Measurements from ENCODE around the gene ZBTB46. TPM values are rescaled to one million over a fixed set of nuclear protein-coding genes. Genes with fewer than 3 reads are reported as not detected.

ZBTB46 gene
- total RNA-seq, 2 donors from 2014 or later, result 9.3 to 9.9 TPM

GRCh38 chr20:63741676-63742380 is 89.2 kb downstream of the ZBTB46 start:
- Histone ChIP-seq H3K27me3 (replicated peaks; ENCODE audit: insufficient read depth) (no peaks in the 10 kb centered on the region), H3K4me1 (ENCODE audit: control insufficient read depth in 1 of 2, low read depth in 2 of 2) (peaks cover 17 to 30% of the 10 kb centered on the region in 2 donors), H3K36me3 (peaks cover 22% of the 10 kb centered on the region), H3K9me3 (no peaks in the 10 kb centered on the region), H3K4me3 (no peak overlapping the region), H3K27ac (peak overlapping the region; percentile 49 to 82)
- TF ChIP-seq, protein P1, sequence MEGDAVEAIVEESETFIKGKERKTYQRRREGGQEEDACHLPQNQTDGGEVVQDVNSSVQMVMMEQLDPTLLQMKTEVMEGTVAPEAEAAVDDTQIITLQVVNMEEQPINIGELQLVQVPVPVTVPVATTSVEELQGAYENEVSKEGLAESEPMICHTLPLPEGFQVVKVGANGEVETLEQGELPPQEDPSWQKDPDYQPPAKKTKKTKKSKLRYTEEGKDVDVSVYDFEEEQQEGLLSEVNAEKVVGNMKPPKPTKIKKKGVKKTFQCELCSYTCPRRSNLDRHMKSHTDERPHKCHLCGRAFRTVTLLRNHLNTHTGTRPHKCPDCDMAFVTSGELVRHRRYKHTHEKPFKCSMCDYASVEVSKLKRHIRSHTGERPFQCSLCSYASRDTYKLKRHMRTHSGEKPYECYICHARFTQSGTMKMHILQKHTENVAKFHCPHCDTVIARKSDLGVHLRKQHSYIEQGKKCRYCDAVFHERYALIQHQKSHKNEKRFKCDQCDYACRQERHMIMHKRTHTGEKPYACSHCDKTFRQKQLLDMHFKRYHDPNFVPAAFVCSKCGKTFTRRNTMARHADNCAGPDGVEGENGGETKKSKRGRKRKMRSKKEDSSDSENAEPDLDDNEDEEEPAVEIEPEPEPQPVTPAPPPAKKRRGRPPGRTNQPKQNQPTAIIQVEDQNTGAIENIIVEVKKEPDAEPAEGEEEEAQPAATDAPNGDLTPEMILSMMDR (IDR thresholded peaks at IDR 0.05), result no peak
- no peak for ATAC-seq (ENCODE audit: insufficient number of reproducible peaks, low FRiP score, low read depth)
- no peak for DNase-seq (ENCODE audit: low spot score)

DNA sequence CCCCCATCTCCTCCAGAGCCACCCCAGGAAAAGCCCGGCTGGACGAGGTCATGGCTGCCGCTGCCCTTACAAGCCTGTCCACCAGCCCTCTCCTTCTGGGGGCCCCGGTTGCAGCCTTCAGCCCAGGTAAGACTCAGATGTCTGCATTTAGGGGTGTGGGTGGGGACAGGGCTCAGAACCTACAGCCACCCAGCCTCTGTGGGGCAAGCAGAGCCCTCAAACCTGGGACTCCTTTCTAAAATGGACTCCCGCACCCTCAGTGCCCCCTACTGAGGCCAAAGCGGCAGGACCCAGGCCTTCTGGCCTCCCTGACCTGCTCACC is 89.7 kb downstream of the ZBTB46 start:
- H3K9me3 ChIP-seq, result no peaks in the 10 kb centered on the region
- peaks cover 17 to 30% of the 10 kb centered on the region in 2 donors for H3K4me1 ChIP-seq (ENCODE audit: control insufficient read depth in 1 of 2, low read depth in 2 of 2)
- DNase-seq (ENCODE audit: low spot score) (no peak), ATAC-seq (ENCODE audit: insufficient number of reproducible peaks, low FRiP score, low read depth) (no peak)
- TF ChIP-seq, protein P1 (IDR thresholded peaks at IDR 0.05), result no peak
- H3K36me3 ChIP-seq, result peaks cover 23% of the 10 kb centered on the region
- H3K27ac ChIP-seq, result peak overlapping the region; percentile 49 to 82
- no peaks in the 10 kb centered on the region for H3K27me3 ChIP-seq (replicated peaks; ENCODE audit: insufficient read depth)
- peak overlapping the region; percentile 87 for H3K4me3 ChIP-seq

- peak; percentile 45 for ATAC-seq (ENCODE audit: insufficient number of reproducible peaks, low FRiP score, low read depth)
- TF ChIP-seq, protein P1 (IDR thresholded peaks at IDR 0.05), result no peak
Measured at GRCh38 chr20:63740627-63741353, 90.3 kb downstream of the ZBTB46 start.

DNA sequence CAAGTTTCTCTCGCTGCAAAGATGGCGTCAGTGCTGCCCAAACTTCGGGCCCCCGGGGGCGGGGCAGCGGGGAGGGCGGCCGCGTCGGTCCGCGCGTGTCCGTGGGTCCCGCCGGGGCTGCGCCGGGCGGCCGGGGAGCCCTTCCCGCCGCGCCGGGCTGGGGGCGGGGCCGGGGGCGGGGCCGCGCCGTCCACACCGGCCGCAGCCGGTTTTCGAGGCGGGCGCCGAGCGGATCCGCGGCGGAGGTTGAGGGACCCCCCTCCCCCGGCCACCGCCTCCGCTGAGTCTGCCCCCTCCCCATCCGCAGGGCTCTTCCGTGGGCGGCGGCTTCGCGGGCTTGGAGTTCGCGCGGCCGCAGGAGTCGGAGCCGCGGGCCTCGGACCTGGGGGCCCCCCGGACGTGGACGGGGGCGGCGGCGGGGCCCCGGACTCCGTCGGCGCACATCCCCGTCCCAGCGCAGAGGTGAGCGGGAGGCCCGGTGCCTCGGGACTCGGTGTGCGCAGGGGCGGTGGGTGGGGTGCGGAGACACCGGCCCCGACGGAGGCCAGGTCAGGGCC is 90.9 kb downstream of the ZBTB46 start:
- Histone ChIP-seq H3K36me3 (peaks cover 32% of the 10 kb centered on the region), H3K4me3 (peak overlapping the region; percentile 87), H3K4me1 (ENCODE audit: control insufficient read depth in 1 of 2, low read depth in 2 of 2) (peaks cover 17 to 26% of the 10 kb centered on the region in 2 donors), H3K27ac (peak overlapping the region; percentile 79 to 82), H3K27me3 (replicated peaks; ENCODE audit: insufficient read depth) (no peaks in the 10 kb centered on the region), H3K9me3 (no peaks in the 10 kb centered on the region)
- ATAC-seq (ENCODE audit: insufficient number of reproducible peaks, low FRiP score, low read depth) (no peak), DNase-seq (ENCODE audit: low spot score) (no peak)
- TF ChIP-seq, protein P1 (IDR thresholded peaks at IDR 0.05), result no peak

More at GRCh38 chr20:63740627-63741353, 90.3 kb downstream of the ZBTB46 start:
- Histone ChIP-seq H3K27ac (peak overlapping the region; percentile 79 to 82), H3K4me1 (ENCODE audit: control insufficient read depth in 1 of 2, low read depth in 2 of 2) (peaks cover 17 to 30% of the 10 kb centered on the region in 2 donors), H3K4me3 (peak overlapping the region; percentile 87), H3K36me3 (peaks cover 26% of the 10 kb centered on the region), H3K9me3 (no peaks in the 10 kb centered on the region), H3K27me3 (replicated peaks; ENCODE audit: insufficient read depth) (no peaks in the 10 kb centered on the region)
- peak; percentile 74 for DNase-seq (ENCODE audit: low spot score)
